OCI-LY1 (cell line): ENCODE results near the gene FTMT.

Experiments
- H2AFZ ChIP-seq: fragments of 200-600 bp; sonication (generic), shearing (Covaris generic); 2 replicates; pipeline ENCODE4 v1.6.0; 2014; ENCODE audit warnings: antibody characterized with exemption, mild to moderate bottlenecking, low read length
- H3F3A ChIP-seq: fragments of 200-600 bp; sonication (generic), shearing (Covaris generic); 2 replicates; pipeline ENCODE4 v1.6.0; 2014; ENCODE audit warnings: mild to moderate bottlenecking, antibody characterized with exemption, low read length, moderate library complexity; ENCODE audit not compliant: insufficient read depth
- H3K27ac ChIP-seq: fragments of 200-600 bp; sonication (generic); 2 replicates; pipeline ENCODE4 v1.5.1; 2014; ENCODE audit warnings: low read length, mixed run types, mild to moderate bottlenecking, low read depth; ENCODE audit not compliant: poor library complexity, severe bottlenecking
- H3K27me3 ChIP-seq: fragments of 200-600 bp; sonication (generic); 2 replicates; pipeline ENCODE4 v1.6.0; 2014; ENCODE audit warnings: antibody characterized with exemption, mild to moderate bottlenecking, low read length, moderate library complexity; ENCODE audit not compliant: insufficient read depth
- H3K36me3 ChIP-seq: fragments of 200-600 bp; sonication (generic); 2 replicates; pipeline ENCODE4 v1.6.1; 2014; ENCODE audit warnings: mild to moderate bottlenecking, antibody characterized with exemption, low read length, moderate library complexity, mixed read lengths; ENCODE audit not compliant: insufficient read depth
- H3K4me1 ChIP-seq: fragments of 200-600 bp; sonication (generic); 2 replicates; pipeline ENCODE4 v1.5.1; 2014; ENCODE audit warnings: mild to moderate bottlenecking, low read length, moderate library complexity; ENCODE audit not compliant: insufficient read depth, severe bottlenecking
- H3K4me2 ChIP-seq: fragments of 200-600 bp; sonication (generic), shearing (Covaris generic); 2 replicates; pipeline ENCODE4 v1.6.1; 2014; ENCODE audit warnings: low read length
- H3K4me3 ChIP-seq: fragments of 200-600 bp; sonication (generic); 2 replicates; pipeline ENCODE4 v1.5.1; 2014; ENCODE audit warnings: low read length, low read depth, mild to moderate bottlenecking, mixed read lengths; ENCODE audit not compliant: poor library complexity, severe bottlenecking
- H3K79me2 ChIP-seq: fragments of 200-600 bp; shearing (Covaris generic); 2 replicates; pipeline ENCODE4 v1.6.1; 2016; ENCODE audit warnings: mixed run types, low read length, mixed read lengths; ENCODE audit not compliant: insufficient read depth
- H3K9ac ChIP-seq: fragments of 200-600 bp; sonication (generic), shearing (Covaris generic); 2 replicates; pipeline ENCODE4 v1.6.1; 2014; ENCODE audit warnings: mild to moderate bottlenecking, low read length, mixed read lengths
- H3K9me2 ChIP-seq: fragments of 200-600 bp; sonication (generic), shearing (Covaris generic); 2 replicates; pipeline ENCODE4 v1.6.1; 2014; ENCODE audit warnings: low read depth, mild to moderate bottlenecking, low read length, mixed read lengths
- H3K9me3 ChIP-seq: fragments of 200-600 bp; shearing (Covaris generic); 2 replicates; pipeline ENCODE4 v1.6.1; 2014; ENCODE audit warnings: low read length, mixed read lengths
- H4K20me1 ChIP-seq: fragments of 200-600 bp; sonication (generic), shearing (Covaris generic); 2 replicates; pipeline ENCODE4 v1.6.0; 2016; ENCODE audit warnings: mild to moderate bottlenecking, low read length; ENCODE audit not compliant: insufficient read depth
- EZH2 ChIP-seq: fragments of 200-600 bp; sonication (generic), shearing (Covaris generic); IDR thresholded peaks from 2 replicates; pipeline ENCODE4 v1.8.0; 2017; ENCODE audit warnings: borderline replicate concordance, mixed run types, mild to moderate bottlenecking, antibody characterized with exemption, low read length, moderate library complexity, mixed read lengths
- TF ChIP-seq, protein P1 (sequence below): fragments of 200-600 bp; sonication (generic), shearing (Covaris generic); IDR thresholded peaks from 2 replicates; pipeline ENCODE4 v1.5.1; 2017; ENCODE audit warnings: mild to moderate bottlenecking, antibody characterized with exemption, low read length, moderate library complexity, mixed read lengths

Gene FTMT

DNA sequence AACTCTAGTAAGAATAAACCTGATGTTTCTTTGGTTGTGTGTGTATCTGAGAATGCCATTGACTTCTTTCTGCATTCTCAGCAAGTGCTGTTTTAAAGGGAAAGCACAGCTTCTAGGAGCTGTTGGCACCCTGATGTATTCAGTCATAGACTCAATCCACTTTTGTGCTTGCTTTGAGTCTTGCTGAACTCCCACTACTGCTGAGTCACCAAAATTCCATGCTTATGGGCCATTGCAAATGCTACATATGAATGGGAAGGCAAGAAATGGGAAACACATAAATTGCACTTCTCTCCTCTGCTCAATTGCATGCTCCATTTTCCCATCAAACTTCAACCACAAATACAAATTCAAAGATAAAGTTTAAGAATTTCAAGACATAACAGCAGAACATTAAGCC, 9.8 kb upstream of the FTMT start:
- Histone ChIP-seq H3K27ac (no peak overlapping the region), H3K79me2 (no peaks in the 10 kb centered on the region), H3K36me3 (no peaks in the 10 kb centered on the region), H3K4me3 (no peak overlapping the region), H3F3A (no peaks in the 10 kb centered on the region), H2AFZ (no peak overlapping the region), H3K9ac (no peak overlapping the region), H3K4me1 (no peaks in the 10 kb centered on the region), H4K20me1 (no peaks in the 10 kb centered on the region), H3K27me3 (no peaks in the 10 kb centered on the region), H3K4me2 (no peak overlapping the region), H3K9me2 (no peaks in the 10 kb centered on the region), H3K9me3 (no peaks in the 10 kb centered on the region)
- TF ChIP-seq EZH2: no peak
- TF ChIP-seq, protein P1, sequence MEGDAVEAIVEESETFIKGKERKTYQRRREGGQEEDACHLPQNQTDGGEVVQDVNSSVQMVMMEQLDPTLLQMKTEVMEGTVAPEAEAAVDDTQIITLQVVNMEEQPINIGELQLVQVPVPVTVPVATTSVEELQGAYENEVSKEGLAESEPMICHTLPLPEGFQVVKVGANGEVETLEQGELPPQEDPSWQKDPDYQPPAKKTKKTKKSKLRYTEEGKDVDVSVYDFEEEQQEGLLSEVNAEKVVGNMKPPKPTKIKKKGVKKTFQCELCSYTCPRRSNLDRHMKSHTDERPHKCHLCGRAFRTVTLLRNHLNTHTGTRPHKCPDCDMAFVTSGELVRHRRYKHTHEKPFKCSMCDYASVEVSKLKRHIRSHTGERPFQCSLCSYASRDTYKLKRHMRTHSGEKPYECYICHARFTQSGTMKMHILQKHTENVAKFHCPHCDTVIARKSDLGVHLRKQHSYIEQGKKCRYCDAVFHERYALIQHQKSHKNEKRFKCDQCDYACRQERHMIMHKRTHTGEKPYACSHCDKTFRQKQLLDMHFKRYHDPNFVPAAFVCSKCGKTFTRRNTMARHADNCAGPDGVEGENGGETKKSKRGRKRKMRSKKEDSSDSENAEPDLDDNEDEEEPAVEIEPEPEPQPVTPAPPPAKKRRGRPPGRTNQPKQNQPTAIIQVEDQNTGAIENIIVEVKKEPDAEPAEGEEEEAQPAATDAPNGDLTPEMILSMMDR: no peak

DNA sequence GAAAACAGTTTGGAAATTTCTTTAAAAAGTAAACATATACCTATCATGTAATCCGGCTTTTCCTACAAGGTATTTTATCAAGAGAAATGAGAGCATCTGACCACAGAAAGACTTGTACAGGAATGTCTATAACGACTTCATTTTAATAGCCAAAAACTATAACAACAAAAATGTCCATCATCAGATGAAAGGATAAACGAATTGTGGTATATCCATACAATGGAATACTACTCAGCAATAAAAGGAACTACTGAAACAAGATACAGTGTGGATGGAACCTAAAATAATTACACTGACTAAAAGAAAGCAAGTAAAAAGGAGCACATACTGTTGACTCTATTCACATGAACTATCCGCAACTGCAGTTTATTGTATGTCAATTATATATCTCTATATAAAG, 1.4 kb upstream of the FTMT start:
- no peak overlapping the region for H3K4me3 ChIP-seq
- no peaks in the 10 kb centered on the region for H3K9me3 ChIP-seq
- no peaks in the 10 kb centered on the region for H3K4me1 ChIP-seq
- H3K9ac ChIP-seq: no peak overlapping the region
- no peak overlapping the region for H2AFZ ChIP-seq
- no peaks in the 10 kb centered on the region for H4K20me1 ChIP-seq
- no peaks in the 10 kb centered on the region for H3F3A ChIP-seq
- no peak overlapping the region for H3K27ac ChIP-seq
- H3K36me3 ChIP-seq: no peaks in the 10 kb centered on the region
- no peak overlapping the region for H3K4me2 ChIP-seq
- no peaks in the 10 kb centered on the region for H3K79me2 ChIP-seq
- no peaks in the 10 kb centered on the region for H3K9me2 ChIP-seq
- TF ChIP-seq EZH2: no peak
- TF ChIP-seq, protein P1: no peak
- no peaks in the 10 kb centered on the region for H3K27me3 ChIP-seq

GRCh38 chr5:121853850-121854249, 2.2 kb downstream of the FTMT start:
- no peaks in the 10 kb centered on the region for H3K9me2 ChIP-seq
- H4K20me1 ChIP-seq: no peaks in the 10 kb centered on the region
- TF ChIP-seq, protein P1: no peak
- no peak for TF ChIP-seq EZH2
- no peaks in the 10 kb centered on the region for H3K36me3 ChIP-seq
- no peaks in the 10 kb centered on the region for H3K4me1 ChIP-seq
- no peak overlapping the region for H3K4me2 ChIP-seq
- H2AFZ ChIP-seq: no peak overlapping the region
- no peak overlapping the region for H3K27ac ChIP-seq
- H3K9me3 ChIP-seq: no peaks in the 10 kb centered on the region
- H3K9ac ChIP-seq: no peak overlapping the region
- no peaks in the 10 kb centered on the region for H3K27me3 ChIP-seq
- no peak overlapping the region for H3K4me3 ChIP-seq
- H3F3A ChIP-seq: no peaks in the 10 kb centered on the region
- no peaks in the 10 kb centered on the region for H3K79me2 ChIP-seq
